Measurements from ENCODE around the gene NDUFS8. TPM values are rescaled to one million over a fixed set of nuclear protein-coding genes. Genes with fewer than 3 reads are reported as not detected.
"Not testable (repeated sequence)": the region's sequence is repeated elsewhere in the genome, so short reads cannot be mapped to it uniquely, and the experiment has no call there.

Gene NDUFS8
- 100 to 1,000 TPM; 131 to 168 TPM for polyA plus RNA-seq

DNA sequence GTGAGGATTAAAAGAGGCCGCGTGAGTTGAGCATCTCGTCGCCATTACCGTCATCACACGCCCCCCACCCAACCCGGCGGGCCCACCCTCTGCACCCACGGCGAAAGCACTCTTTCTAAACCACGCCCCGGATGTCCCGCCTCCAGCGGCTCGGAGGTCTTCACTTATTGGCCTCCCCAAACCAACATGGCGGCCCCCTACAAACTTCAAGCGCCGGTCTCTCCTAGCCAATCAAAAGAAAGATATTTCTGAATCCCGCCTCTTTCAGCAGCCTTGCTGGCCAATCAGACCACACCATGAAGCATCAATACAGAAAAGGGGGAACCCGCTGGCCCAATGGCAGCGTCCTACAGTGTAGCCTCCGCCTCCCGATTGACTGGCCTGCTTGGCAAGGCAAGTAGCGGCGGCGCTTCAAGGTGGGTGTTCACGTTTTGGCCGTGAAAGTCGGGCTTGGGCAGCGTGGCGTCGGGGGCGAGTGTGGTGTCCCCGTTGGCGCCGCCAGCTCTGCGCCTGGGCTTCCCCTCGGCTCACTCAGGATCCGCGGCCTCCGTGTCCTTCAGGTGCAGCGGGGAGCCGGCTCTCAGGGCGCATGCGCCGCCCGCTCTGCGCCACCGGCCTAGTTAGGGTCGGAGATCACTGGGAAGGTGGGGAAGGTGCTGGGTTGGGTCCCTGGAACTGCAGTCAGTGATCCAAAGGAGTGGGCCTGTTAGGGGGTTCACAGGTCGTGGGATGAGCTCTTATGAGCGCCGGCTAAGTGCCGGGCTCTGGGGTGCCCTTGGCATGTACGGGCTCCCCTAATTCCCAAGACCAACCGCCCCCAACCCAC is at the start of gene NDUFS8:
TSS of gene NDUFS8 (plus strand) at position 364 of the 826 bp plus-strand sequence. CDS start 1,471 bp downstream, outside the sequence.
- H3K4me3 ChIP-seq (ENCODE audit: low read depth in 1 of 2, low read length in 2 of 2): peak within 1 kb of the TSS; percentile 74 to 89
- H3K27ac ChIP-seq (ENCODE audit: low read depth in 2 of 2, low read length in 1 of 2): peak within 1 kb of the TSS; percentile 74 to 85
- no peaks in the 10 kb centered on the region for H3K27me3 ChIP-seq (ENCODE audit: control insufficient read depth in 1 of 2, insufficient read depth in 2 of 2, low read length in 2 of 2)
- 0% methylated on average over 56 of the region's 56 CpGs for WGBS, 2 donors
- H3K36me3 ChIP-seq (ENCODE audit: control insufficient read depth in 2 of 2, insufficient read depth in 2 of 2, low read length in 1 of 2): peaks cover 0 to 20% of the 10 kb centered on the region in 2 donors
- no peaks in the 10 kb centered on the region for H3K9me3 ChIP-seq (ENCODE audit: control insufficient read depth in 2 of 2, insufficient read depth in 1 of 2, low read depth in 1 of 2, low read length in 1 of 2)
- H3K4me1 ChIP-seq (ENCODE audit: control insufficient read depth in 2 of 2, insufficient read depth in 2 of 2, low read length in 1 of 2): peaks cover 7 to 13% of the 10 kb centered on the region in 2 donors

DNA sequence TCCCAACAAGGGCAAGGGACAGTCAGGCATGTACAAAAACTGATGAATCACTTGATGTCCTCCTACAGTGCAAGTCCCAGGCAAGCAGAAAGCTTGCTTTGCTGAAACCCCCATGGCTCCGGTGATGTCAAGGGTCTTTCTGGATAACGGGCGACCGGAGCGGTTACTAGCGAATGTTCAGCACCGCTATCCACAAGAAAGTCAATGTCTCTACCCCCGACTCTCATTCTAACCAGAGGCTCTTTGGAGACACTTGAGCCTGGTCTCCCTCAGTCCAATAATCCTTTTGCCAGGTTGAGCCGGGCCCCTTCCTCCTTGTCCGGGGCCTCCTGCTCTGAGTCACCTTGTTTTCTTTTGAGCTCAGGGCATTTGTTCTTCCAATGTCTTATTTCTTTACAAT is 49.3 kb upstream of the NDUFS8 start:
- H3K9me3 ChIP-seq (ENCODE audit: control insufficient read depth in 2 of 2, insufficient read depth in 1 of 2, low read depth in 1 of 2, low read length in 1 of 2): not testable (repeated sequence)
- WGBS, 2 donors: 84 to 88% methylated on average over 10 of the region's 10 CpGs

DNA sequence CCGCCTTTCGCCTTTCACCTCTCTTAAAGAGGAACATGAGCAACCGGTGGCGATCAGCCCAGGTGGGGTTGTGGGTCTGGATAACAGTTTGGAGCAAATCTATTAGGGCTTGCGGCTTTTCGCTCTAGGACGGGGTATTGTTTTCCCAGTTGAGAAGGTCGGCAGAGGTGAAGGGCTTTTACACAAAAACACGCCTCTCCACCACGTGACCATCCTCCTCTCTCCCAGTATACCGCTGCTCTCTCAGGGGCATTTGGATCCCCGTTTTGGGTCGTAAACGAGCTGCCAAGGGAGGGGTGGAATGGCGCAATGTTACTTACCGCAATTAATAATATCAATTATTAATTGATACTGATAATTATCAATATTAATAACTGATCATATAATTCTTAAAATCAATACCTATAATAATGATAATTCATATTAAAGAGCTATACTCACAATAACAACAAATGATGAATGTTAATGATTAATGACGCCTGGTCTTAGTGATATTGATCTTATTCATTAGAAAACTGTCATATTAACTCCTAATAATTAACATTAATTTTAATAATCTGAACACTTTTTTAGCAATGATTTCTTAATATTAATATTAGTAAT is 48.1 kb upstream of the NDUFS8 start:
- H3K27ac ChIP-seq (ENCODE audit: low read depth in 2 of 2, low read length in 1 of 2); H3K36me3 ChIP-seq (ENCODE audit: control insufficient read depth in 2 of 2, insufficient read depth in 2 of 2, low read length in 1 of 2); H3K9me3 ChIP-seq (ENCODE audit: control insufficient read depth in 2 of 2, insufficient read depth in 1 of 2, low read depth in 1 of 2, low read length in 1 of 2); H3K4me1 ChIP-seq (ENCODE audit: control insufficient read depth in 2 of 2, insufficient read depth in 2 of 2, low read length in 1 of 2); H3K4me3 ChIP-seq (ENCODE audit: low read depth in 1 of 2, low read length in 2 of 2); H3K27me3 ChIP-seq (ENCODE audit: control insufficient read depth in 1 of 2, insufficient read depth in 2 of 2, low read length in 2 of 2): not testable (repeated sequence)
- WGBS, 2 donors: 77 to 82% methylated on average over 17 of the region's 17 CpGs

More for the DNA sequence above, 49.3 kb upstream of the NDUFS8 start:
- not testable (repeated sequence) for H3K4me1 ChIP-seq (ENCODE audit: control insufficient read depth in 2 of 2, insufficient read depth in 2 of 2, low read length in 1 of 2); H3K27me3 ChIP-seq (ENCODE audit: control insufficient read depth in 1 of 2, insufficient read depth in 2 of 2, low read length in 2 of 2); H3K36me3 ChIP-seq (ENCODE audit: control insufficient read depth in 2 of 2, insufficient read depth in 2 of 2, low read length in 1 of 2); H3K4me3 ChIP-seq (ENCODE audit: low read depth in 1 of 2, low read length in 2 of 2); H3K27ac ChIP-seq (ENCODE audit: low read depth in 2 of 2, low read length in 1 of 2)

- Histone ChIP-seq H3K9me3 (ENCODE audit: control insufficient read depth in 2 of 2, insufficient read depth in 1 of 2, low read depth in 1 of 2, low read length in 1 of 2) (no peaks in the 10 kb centered on the region), H3K36me3 (ENCODE audit: control insufficient read depth in 2 of 2, insufficient read depth in 2 of 2, low read length in 1 of 2) (no peaks in the 10 kb centered on the region), H3K4me3 (ENCODE audit: low read depth in 1 of 2, low read length in 2 of 2) (no peak overlapping the region), H3K4me1 (ENCODE audit: control insufficient read depth in 2 of 2, insufficient read depth in 2 of 2, low read length in 1 of 2) (no peaks in the 10 kb centered on the region), H3K27me3 (ENCODE audit: control insufficient read depth in 1 of 2, insufficient read depth in 2 of 2, low read length in 2 of 2) (no peaks in the 10 kb centered on the region), H3K27ac (ENCODE audit: low read depth in 2 of 2, low read length in 1 of 2) (no peak overlapping the region)
- 79 to 86% methylated on average over 29 of the region's 29 CpGs for WGBS, 2 donors
These were observed 46.5 kb upstream of the NDUFS8 start for GRCh38 chr11:67983951-67984350.

- H3K27me3 ChIP-seq (ENCODE audit: control insufficient read depth in 1 of 2, insufficient read depth in 2 of 2, low read length in 2 of 2); H3K27ac ChIP-seq (ENCODE audit: low read depth in 2 of 2, low read length in 1 of 2); H3K4me3 ChIP-seq (ENCODE audit: low read depth in 1 of 2, low read length in 2 of 2); H3K4me1 ChIP-seq (ENCODE audit: control insufficient read depth in 2 of 2, insufficient read depth in 2 of 2, low read length in 1 of 2); H3K9me3 ChIP-seq (ENCODE audit: control insufficient read depth in 2 of 2, insufficient read depth in 1 of 2, low read depth in 1 of 2, low read length in 1 of 2); H3K36me3 ChIP-seq (ENCODE audit: control insufficient read depth in 2 of 2, insufficient read depth in 2 of 2, low read length in 1 of 2): not testable (repeated sequence)
- WGBS, 2 donors: 80 to 85% methylated on average over 6 of the region's 6 CpGs
These were observed 45.2 kb upstream of the NDUFS8 start for GRCh38 chr11:67985302-67985701.

DNA sequence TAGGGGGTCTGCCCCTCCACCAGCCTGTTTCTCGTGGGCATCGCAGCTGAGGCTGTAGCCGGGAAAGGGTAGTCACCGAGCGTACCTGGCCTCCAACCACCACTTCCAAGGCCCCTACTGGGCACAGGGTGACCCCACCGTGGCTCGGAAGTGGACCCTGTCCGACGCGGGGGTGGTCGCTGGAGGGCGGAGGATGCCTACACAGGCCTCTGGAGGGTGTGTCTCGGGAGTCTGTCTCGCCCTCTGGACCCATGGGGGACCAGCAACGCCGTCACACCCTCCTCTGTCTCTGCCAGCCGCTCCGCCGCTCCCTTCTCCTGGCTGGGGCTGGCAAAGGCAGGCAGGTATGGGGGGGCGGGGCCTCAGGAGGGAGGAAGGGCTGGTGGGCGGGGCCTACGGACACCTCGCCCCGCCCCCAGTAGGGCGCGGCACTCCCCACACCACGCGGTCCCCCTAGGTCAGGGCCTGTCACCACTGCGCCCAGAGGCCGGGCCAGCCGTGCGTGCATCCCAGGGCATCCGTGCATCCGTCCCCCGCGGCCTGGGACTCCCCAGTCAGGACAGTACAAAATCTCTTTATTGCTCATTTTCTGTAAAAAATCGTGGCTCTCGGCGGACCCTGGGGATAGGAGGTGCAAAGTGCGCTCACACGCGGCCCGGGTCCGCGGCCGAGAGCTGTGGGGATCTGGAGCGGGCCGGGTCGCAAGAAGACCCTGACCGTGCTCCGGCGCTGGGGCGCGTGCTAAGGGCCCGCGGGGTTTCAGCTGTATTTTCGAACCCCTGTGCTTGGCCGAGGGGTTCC is 39.7 kb upstream of the NDUFS8 start:
- not testable (repeated sequence) for H3K36me3 ChIP-seq (ENCODE audit: control insufficient read depth in 2 of 2, insufficient read depth in 2 of 2, low read length in 1 of 2); H3K9me3 ChIP-seq (ENCODE audit: control insufficient read depth in 2 of 2, insufficient read depth in 1 of 2, low read depth in 1 of 2, low read length in 1 of 2); H3K4me1 ChIP-seq (ENCODE audit: control insufficient read depth in 2 of 2, insufficient read depth in 2 of 2, low read length in 1 of 2); H3K27me3 ChIP-seq (ENCODE audit: control insufficient read depth in 1 of 2, insufficient read depth in 2 of 2, low read length in 2 of 2); H3K27ac ChIP-seq (ENCODE audit: low read depth in 2 of 2, low read length in 1 of 2); H3K4me3 ChIP-seq (ENCODE audit: low read depth in 1 of 2, low read length in 2 of 2)
- 20 to 25% methylated on average over 40 to 49 of the region's 58 CpGs for WGBS, 2 donors

- not testable (repeated sequence) for H3K4me1 ChIP-seq (ENCODE audit: control insufficient read depth in 2 of 2, insufficient read depth in 2 of 2, low read length in 1 of 2); H3K27ac ChIP-seq (ENCODE audit: low read depth in 2 of 2, low read length in 1 of 2); H3K9me3 ChIP-seq (ENCODE audit: control insufficient read depth in 2 of 2, insufficient read depth in 1 of 2, low read depth in 1 of 2, low read length in 1 of 2); H3K27me3 ChIP-seq (ENCODE audit: control insufficient read depth in 1 of 2, insufficient read depth in 2 of 2, low read length in 2 of 2); H3K4me3 ChIP-seq (ENCODE audit: low read depth in 1 of 2, low read length in 2 of 2); H3K36me3 ChIP-seq (ENCODE audit: control insufficient read depth in 2 of 2, insufficient read depth in 2 of 2, low read length in 1 of 2)
- WGBS, 2 donors: 32 to 40% methylated on average over 33 to 70 of the region's 70 CpGs
These were observed 38.9 kb upstream of the NDUFS8 start for GRCh38 chr11:67991347-67992121.

DNA sequence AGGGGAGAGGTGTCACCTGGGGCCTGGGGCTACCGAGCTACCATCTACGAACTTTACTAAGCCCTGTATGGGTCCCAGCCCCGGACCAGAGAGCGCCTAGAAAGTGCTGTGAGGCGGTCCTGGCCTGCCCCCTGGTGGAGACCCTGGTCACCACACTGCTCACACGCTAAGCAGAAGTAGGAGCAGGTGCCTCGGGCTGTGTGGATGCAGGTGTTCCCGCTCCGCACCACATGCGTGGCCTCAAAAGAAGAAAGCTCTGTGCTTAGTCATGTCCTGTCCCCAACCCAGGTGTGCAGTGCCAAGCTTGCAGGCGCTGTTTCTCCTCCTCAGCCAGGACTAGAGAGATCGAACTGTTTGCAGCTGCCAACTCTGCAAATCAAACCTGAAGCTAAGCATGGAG is 36.7 kb upstream of the NDUFS8 start:
- not testable (repeated sequence) for H3K27ac ChIP-seq (ENCODE audit: low read depth in 2 of 2, low read length in 1 of 2); H3K36me3 ChIP-seq (ENCODE audit: control insufficient read depth in 2 of 2, insufficient read depth in 2 of 2, low read length in 1 of 2); H3K27me3 ChIP-seq (ENCODE audit: control insufficient read depth in 1 of 2, insufficient read depth in 2 of 2, low read length in 2 of 2); H3K4me1 ChIP-seq (ENCODE audit: control insufficient read depth in 2 of 2, insufficient read depth in 2 of 2, low read length in 1 of 2); H3K4me3 ChIP-seq (ENCODE audit: low read depth in 1 of 2, low read length in 2 of 2); H3K9me3 ChIP-seq (ENCODE audit: control insufficient read depth in 2 of 2, insufficient read depth in 1 of 2, low read depth in 1 of 2, low read length in 1 of 2)
- WGBS, 2 donors: 22 to 25% methylated on average over 12 of the region's 12 CpGs

GRCh38 chr11:67994387-67994786 is 36.1 kb upstream of the NDUFS8 start:
- not testable (repeated sequence) for H3K4me1 ChIP-seq (ENCODE audit: control insufficient read depth in 2 of 2, insufficient read depth in 2 of 2, low read length in 1 of 2); H3K4me3 ChIP-seq (ENCODE audit: low read depth in 1 of 2, low read length in 2 of 2); H3K27me3 ChIP-seq (ENCODE audit: control insufficient read depth in 1 of 2, insufficient read depth in 2 of 2, low read length in 2 of 2); H3K9me3 ChIP-seq (ENCODE audit: control insufficient read depth in 2 of 2, insufficient read depth in 1 of 2, low read depth in 1 of 2, low read length in 1 of 2); H3K36me3 ChIP-seq (ENCODE audit: control insufficient read depth in 2 of 2, insufficient read depth in 2 of 2, low read length in 1 of 2); H3K27ac ChIP-seq (ENCODE audit: low read depth in 2 of 2, low read length in 1 of 2)
- 90 to 92% methylated on average over 5 of the region's 5 CpGs for WGBS, 2 donors
